Limb (tissue), 2 donors: Measurements from ENCODE around the gene KDM4D.

Source experiments
- DNase-seq, 2 donors: peaks; one replicate each; pipeline ENCODE4 v3.0.0-alpha.2; 2016; ENCODE audit errors: extremely low spot score in 2 of 2

Gene KDM4D

DNA sequence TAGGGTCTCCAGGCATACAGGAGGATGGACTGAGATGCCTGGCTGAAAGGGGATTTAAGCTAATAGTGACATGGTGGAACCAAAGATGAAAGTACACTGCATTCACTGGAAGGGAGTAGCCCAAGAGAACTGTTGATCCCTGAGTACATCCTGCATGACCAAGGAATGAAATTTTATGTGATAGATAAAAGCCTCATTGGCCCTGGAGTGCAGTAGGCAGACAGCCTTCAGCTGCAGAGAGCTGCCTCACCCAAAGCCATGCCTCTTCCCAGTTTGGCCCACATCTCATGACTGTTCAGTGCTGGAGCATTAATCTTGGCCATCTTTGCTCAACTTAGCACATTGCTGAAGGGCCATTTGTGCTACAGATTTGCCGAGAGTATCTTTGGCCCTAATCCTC lies 59.5 kb downstream of the KDM4D start:
- no peak for DNase-seq

- DNase-seq: no peak
Measured at GRCh38 chr11:95035316-95035715, 61.8 kb downstream of the KDM4D start.

GRCh38 chr11:95037356-95038035 lies 64.0 kb downstream of the KDM4D start:
- peak in 1 of 2 donors; percentile 45 for DNase-seq

GRCh38 chr11:95042239-95042638 lies 68.7 kb downstream of the KDM4D start:
- DNase-seq: no peak

DNA sequence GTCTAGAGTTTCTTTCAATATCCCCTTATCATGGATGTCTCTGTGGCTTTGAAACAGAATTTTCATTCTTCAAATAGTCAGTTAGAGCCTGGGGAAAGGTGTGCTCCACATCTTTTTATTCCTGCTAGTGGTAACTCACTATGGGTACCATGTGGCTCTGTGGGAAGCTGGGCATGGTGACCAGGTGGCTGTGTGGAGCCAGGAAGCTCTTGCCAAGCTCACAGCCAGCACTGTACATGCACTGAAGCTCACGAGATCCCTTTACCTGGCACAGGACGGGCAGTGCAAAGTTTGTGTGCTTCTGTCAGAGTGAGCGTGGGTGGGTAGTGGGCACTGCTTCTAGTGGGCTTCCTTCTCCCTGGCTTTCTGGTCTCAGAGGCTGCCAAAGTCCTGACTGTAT lies 69.4 kb downstream of the KDM4D start:
- DNase-seq: no peak

DNA sequence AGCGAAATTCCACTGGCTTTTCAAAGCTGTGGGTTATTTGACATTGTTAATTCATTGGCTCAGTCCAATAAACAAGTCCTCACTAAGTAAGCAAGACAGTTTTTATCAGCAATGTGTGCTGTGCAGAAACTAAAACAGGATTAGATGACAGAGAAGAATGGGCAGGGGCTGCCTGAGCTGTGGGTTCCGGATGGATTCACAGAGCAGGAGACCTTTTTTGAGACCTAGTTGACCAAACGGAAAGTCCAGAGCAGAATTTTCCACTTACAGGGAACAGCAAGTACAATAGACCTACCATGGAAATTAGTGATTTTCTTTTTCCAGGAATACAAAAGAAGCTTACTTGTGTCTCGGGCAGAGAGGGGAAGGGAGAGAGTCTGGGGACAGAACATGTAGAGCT lies 70.5 kb downstream of the KDM4D start:
- DNase-seq: no peak

DNA sequence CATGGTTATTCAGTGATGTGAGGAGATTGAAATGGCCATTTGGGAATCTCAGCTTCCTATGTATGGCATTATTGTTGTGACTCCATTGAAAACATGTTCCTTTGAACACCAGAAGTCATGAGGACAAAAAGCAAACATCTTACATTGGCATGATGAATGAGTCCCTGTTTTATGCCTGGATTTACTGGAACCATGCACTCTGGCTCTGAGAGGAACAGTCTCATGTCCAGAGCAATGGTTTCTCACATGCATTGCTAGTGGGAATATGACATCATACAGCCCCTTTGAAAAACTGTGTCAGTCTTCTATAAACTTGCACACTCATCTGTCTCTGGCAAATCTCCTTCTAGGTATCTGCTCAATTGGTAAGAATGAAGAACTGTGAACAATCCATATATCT lies 72.3 kb downstream of the KDM4D start:
- no peak for DNase-seq
